Smooth muscle cell of the coronary artery (primary cell): ENCODE measurements around the gene TAB3. TPM values are rescaled to one million over a fixed set of nuclear protein-coding genes. Genes with fewer than 3 reads are reported as not detected.

ENCODE experiments used
- total RNA-seq: library from RNA; depleted of rRNA; stranded (reverse); fragments of >200 nt; gene quantifications from 2 replicates; pipeline ENCODE4 v1.2.3, GENCODE V29; 2014; ENCODE audit warnings: low replicate concordance

Gene TAB3
- 2.1 and 5.2 TPM in 2 replicates for total RNA-seq

GRCh38 chrX:30889147-30890140 is at the start of gene TAB3:
TSS of gene TAB3 (minus strand) at chrX:30889254. CDS start at chrX:30859588, 29,666 bp downstream.

Other genes starting within 250 kb of the TAB3 start
- 3.2 and 6.4 TPM in 2 replicates for gene GK, start 235.8 kb downstream of the TAB3 start, total RNA-seq
- gene FTHL17, start 182.8 kb upstream of the TAB3 start, total RNA-seq = not detected in 2 replicates